Skeletal muscle cell (primary cell): ENCODE data around the gene CDC42.
"Not testable (repeated sequence)": the region's sequence is repeated elsewhere in the genome, so short reads cannot be mapped to it uniquely, and the experiment has no call there.

Source experiments
- DNase-seq: peaks from one replicate; pipeline ENCODE4 v3.0.0-alpha.2; 2010; ENCODE audit warnings: low read depth
- H3K4me3 ChIP-seq: 2 replicates; pipeline ENCODE4 v1.5.1; 2011; ENCODE audit warnings: low read depth, mild to moderate bottlenecking, control low read depth, low read length, moderate library complexity

CDC42 gene

DNA sequence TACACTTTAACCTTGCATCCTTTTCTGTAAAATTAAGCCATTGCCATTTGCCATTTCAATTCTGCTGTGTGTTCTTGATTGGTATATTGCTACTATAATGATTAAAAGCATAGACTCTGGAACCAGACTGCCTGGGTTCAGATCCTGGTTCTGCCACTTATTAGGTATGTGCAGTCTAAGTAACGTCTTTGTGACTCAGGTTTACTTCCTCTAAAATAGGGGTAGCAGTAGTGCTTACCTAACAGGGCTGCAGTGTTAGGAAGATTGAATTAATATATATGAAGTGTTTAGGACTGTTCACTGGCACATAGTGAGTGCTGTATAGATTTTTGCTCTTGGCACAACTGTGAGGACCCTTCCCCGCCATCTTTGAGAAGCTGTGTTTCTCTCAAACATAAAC, 4.4 kb downstream of the CDC42 start:
- no peak overlapping the region for H3K4me3 ChIP-seq
- DNase-seq: no peak

DNA sequence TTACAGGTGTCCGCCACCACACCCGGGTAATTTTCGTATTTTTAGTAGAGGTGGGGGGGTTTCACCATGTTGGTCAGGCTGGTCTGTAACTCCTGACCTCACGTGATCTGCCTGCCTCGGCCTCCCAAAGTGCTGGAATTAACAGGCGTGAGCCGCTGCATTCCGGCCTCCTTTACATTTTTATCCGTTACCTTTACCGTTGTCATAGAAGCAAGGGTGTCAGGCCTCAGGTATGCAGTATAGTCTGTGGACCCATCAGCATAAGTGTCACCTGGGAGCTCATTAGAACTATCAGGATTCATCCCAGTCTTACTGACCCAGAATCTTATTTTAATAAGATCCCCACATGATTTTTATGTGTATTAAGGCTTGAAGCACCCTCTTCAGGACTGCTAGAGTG, 5.4 kb downstream of the CDC42 start:
- no peak for DNase-seq
- H3K4me3 ChIP-seq: no peak overlapping the region

GRCh38 chr1:22064751-22065402, 12.4 kb downstream of the CDC42 start:
- DNase-seq: no peak
- no peak overlapping the region for H3K4me3 ChIP-seq

- no peak for DNase-seq
- no peak overlapping the region for H3K4me3 ChIP-seq
Observed at GRCh38 chr1:22071511-22071910, 19.0 kb downstream of the CDC42 start.

DNA sequence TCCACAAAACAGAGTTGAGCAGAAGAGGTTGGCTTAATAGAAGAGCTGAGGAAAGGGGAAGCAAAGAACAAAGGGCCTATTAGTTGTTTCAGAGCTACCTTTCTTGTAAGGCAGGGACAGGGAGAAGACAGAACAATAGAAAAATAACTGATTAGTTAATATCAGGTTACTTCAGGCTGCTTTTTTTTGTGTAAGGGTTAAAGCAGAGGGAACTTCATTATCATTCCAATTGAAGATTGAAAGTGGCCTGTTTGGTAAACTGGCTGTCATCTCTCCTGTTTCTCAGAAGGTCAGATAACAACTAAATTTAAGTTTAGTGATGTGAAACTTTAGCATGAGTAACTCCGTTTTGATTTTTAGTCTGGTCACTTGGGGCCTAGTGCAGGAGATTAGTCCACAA, 22.3 kb downstream of the CDC42 start:
- H3K4me3 ChIP-seq: no peak overlapping the region
- no peak for DNase-seq

DNA sequence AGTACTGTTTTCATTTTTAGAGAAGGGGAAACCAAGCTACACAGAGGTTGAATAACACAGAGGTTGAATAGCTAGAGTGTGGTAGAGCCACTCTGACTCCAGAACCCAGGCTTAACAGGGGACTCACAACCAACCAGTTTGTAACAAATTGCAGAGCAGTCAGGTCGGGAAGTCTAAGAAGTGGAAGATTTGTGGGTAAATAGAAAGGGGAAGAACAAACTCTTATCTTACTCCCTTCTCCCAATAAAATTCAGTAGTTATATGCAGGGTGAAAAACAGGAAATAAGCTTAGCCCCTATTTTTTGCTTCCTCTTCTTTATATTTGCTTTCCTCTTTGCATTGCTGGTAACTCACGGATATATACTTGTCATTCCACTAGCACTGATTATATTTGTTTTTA, 23.2 kb downstream of the CDC42 start:
- no peak overlapping the region for H3K4me3 ChIP-seq
- no peak for DNase-seq

- H3K4me3 ChIP-seq: no peak overlapping the region
Observed at GRCh38 chr1:22076346-22076745, 23.8 kb downstream of the CDC42 start.

GRCh38 chr1:22077728-22078127, 25.2 kb downstream of the CDC42 start:
- H3K4me3 ChIP-seq: no peak overlapping the region
- no peak for DNase-seq

More at GRCh38 chr1:22076346-22076745, 23.8 kb downstream of the CDC42 start:
- no peak for DNase-seq

DNA sequence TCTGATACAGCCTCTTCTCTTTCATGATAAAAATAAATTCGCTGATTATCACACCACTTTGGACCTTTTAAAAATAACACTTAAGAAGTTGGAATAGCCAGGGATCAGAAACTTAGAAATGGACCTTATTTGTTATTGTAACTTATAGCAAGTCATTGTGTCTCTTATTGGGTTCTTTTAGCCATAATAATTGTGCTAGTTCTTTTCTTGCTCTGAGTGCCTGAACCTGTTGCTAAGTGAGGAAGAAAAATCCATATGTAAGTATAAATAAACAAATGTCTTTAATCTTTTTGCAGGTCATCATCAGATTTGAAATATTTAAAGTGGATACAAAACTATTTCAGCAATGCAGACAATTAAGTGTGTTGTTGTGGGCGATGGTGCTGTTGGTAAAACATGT, 25.6 kb downstream of the CDC42 start:
- no peak for DNase-seq
- H3K4me3 ChIP-seq: no peak overlapping the region

GRCh38 chr1:22080191-22080590, 27.7 kb downstream of the CDC42 start:
- DNase-seq: no peak
- no peak overlapping the region for H3K4me3 ChIP-seq

DNA sequence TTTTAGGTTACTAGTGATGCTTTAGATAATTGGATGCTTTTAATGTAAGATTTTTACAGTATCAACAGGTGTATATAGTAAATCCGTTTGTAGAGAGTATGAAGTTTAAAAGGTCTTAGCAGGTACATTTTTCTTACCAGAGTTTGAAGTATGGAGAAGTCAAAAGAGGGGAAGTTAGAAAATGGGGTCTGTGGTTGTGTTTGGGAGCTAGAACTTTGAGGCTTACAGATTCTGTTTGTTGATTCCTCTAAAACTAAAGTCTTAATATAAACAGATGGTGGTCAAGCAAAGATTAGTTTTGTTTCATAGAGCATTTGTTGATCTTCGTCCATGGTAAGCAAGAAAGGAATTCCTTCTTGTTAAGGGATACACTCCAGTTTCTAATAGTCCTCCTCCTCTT, 35.8 kb downstream of the CDC42 start:
- no peak for DNase-seq
- no peak overlapping the region for H3K4me3 ChIP-seq

- H3K4me3 ChIP-seq: no peak overlapping the region
- DNase-seq: no peak
Observed at GRCh38 chr1:22089134-22089571, 36.6 kb downstream of the CDC42 start.

GRCh38 chr1:22089787-22090186, 37.3 kb downstream of the CDC42 start:
- H3K4me3 ChIP-seq: no peak overlapping the region
- DNase-seq: no peak

DNA sequence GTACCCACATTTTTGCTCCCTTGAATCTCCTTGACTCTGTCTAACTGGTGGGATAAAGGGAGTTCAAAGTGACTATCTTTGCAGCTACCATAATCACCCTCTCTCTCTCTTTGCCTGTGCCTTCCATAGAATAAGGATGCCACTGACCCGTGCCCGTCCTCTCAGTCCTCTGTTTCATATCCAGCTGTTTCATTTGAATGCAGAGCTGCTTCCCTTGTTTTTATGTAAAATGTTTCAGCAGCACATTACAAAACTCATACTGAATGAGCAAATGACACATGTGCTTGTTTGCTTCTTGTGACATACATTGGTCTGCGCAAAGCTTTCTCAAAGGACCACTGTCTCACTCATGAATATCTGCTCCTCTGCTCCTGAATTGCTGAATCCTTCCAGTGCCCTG, 38.4 kb downstream of the CDC42 start:
- DNase-seq: no peak
- H3K4me3 ChIP-seq: no peak overlapping the region

- peak; percentile 20 for DNase-seq
- H3K4me3 ChIP-seq: not testable (repeated sequence)
Observed at GRCh38 chr1:22092026-22092768, 39.7 kb downstream of the CDC42 start.

DNA sequence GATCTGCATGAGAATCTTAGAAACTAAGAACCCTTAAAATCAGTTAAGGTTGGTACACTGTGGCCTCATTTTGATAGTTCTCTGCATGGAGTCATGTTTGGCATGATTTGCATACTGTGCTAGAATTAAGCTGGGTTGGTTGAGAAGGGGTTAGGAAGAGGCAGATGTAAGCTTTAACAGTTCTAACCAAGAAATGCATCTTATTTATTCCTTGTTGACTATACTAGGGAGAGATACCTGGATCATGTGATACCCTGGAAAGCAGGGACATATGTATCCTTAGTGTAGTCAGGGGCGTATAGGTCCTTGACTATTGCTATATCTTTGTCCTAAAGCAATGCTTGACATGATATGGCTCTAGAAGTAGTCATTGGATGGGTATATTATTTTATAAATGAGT, 41.0 kb downstream of the CDC42 start:
- no peak overlapping the region for H3K4me3 ChIP-seq
- DNase-seq: no peak

DNA sequence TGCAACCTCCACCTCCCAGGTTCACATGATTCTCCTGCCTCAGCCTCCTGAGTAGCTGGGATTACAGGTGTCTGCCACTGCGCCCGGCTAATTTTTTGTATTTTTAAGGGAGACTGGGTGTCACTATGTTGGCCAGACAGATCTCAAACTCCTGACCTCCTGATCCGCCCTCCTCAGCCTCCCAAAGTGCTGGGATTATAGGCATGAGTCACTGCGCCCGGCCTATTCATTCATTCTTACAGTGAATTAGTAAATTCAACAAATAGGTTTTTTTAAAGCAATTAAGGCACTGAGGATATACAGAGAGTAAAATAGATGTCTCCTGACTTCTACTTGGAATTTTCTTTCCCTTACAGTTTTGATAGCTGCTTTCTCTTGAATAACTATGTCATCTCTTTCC, 43.5 kb downstream of the CDC42 start:
- no peak for DNase-seq
- H3K4me3 ChIP-seq: no peak overlapping the region

- no peak for DNase-seq
- no peak overlapping the region for H3K4me3 ChIP-seq
Observed at GRCh38 chr1:22096463-22096862, 44.0 kb downstream of the CDC42 start.

DNA sequence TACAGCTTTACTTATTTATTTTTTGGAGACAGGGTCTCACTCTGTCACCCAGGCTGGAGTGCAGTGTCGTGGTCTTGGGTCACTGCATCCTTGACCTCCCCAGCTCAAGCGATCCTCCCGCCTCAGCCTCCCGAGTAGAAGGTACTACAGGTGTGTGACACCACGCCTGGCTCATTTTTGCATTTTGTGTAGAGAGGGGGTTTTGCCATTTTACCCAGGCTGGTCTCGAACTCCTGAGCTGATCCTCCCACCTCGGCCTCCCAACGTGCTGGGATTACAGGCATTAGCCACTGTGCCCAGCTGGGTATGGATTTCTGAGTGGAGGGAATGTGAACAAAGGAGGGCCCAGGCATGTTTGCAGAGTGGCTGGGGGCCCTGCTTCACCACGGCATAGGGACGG, 46.2 kb downstream of the CDC42 start:
- H3K4me3 ChIP-seq: no peak overlapping the region
- no peak for DNase-seq

GRCh38 chr1:22100168-22100567, 47.7 kb downstream of the CDC42 start:
- H3K4me3 ChIP-seq: no peak overlapping the region
- DNase-seq: no peak

DNA sequence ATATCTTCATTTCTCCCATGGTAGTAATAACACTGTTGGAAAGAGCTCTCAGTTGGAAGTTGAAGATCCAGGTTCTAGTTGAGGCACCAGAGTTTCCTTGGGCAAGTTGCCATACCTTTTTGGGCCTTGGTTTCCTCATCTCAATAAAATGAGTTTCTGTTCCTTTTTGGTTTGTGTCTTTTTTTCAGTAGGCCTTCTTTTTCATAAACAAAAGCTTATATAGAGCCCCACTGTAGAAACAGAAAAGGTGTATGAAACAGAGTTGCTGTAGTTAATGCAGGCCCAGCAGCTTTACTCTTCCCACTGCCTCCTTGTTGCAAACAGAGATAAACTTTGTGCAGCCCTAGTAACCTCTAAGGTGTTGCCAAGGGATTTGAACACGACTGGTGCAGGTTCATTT, 48.7 kb downstream of the CDC42 start:
- H3K4me3 ChIP-seq: no peak overlapping the region
- no peak for DNase-seq
